CD4-positive, alpha-beta T cell (primary cell): Measurements from ENCODE around the gene SEMA3D. TPM values are rescaled to one million over a fixed set of nuclear protein-coding genes. Genes with fewer than 3 reads are reported as not detected.

ENCODE experiments used
- ATAC-seq: fragments of 200-7000 bp; cut with Tn5 transposase; one replicate; pipeline ENCODE4 v1.10.0; 2022; ENCODE audit warnings: mild to moderate bottlenecking; ENCODE audit not compliant: poor library complexity
- CTCF ChIA-PET: fragments of 350-600 bp; sonication (Branson Sonifier 250); formaldehyde crosslinking; loops from one replicate; lab custom pipeline; 2021; ENCODE audit warnings: antibody characterized with exemption, inconsistent platforms; lab: Charles Lee
- POLR2A ChIA-PET: fragments of 350-600 bp; sonication (Branson Sonifier 250); formaldehyde crosslinking; loops from one replicate; lab custom pipeline; 2021; ENCODE audit warnings: antibody characterized with exemption, inconsistent platforms; lab: Charles Lee
- DNase-seq, 14 experiments: peaks; one replicate each; pipeline ENCODE4 v3.0.0-alpha.2; 2013 to 2020; ENCODE audit warnings: mixed read lengths in 2 of 14
- H3K27ac ChIP-seq, 2 donors: one replicate each; pipeline versions ENCODE4 v1.5.1 to v1.7.0; 2013; ENCODE audit warnings: low read length in 2 of 2, low read depth in 1 of 2, mild to moderate bottlenecking in 1 of 2
- H3K27me3 ChIP-seq, 2 experiments: 1 replicate in 1 of 2; 2 replicates in 1 of 2; pipeline versions ENCODE4 v1.6.1 to v1.7.0; 2013; ENCODE audit warnings: low read length in 2 of 2, control low read depth in 1 of 2, mild to moderate bottlenecking in 1 of 2, moderate library complexity in 1 of 2; ENCODE audit not compliant: insufficient read depth in 2 of 2, control insufficient read depth in 1 of 2
- H3K36me3 ChIP-seq: one replicate; pipeline ENCODE4 v1.6.1; 2013; ENCODE audit warnings: low read length, control low read depth; ENCODE audit not compliant: insufficient read depth
- H3K4me1 ChIP-seq: one replicate; pipeline ENCODE4 v1.6.1; 2013; ENCODE audit warnings: low read length, control low read depth; ENCODE audit not compliant: insufficient read depth
- H3K4me3 ChIP-seq: one replicate; pipeline ENCODE4 v1.5.1; 2013; ENCODE audit warnings: mild to moderate bottlenecking, low read length, moderate library complexity
- H3K9me3 ChIP-seq, 2 experiments: 1 replicate in 1 of 2; 2 replicates in 1 of 2; pipeline versions ENCODE4 v1.6.1 to v1.7.0; 2013; ENCODE audit warnings: low read length in 2 of 2, mild to moderate bottlenecking in 2 of 2, control low read depth in 1 of 2, moderate library complexity in 1 of 2; ENCODE audit not compliant: control insufficient read depth in 1 of 2, insufficient read depth in 1 of 2
- H3K27ac Mint-ChIP-seq: one replicate; pipeline ENCODE4 v1.8.0; 2020; ENCODE audit warnings: mixed read lengths
- H3K27me3 Mint-ChIP-seq: one replicate; pipeline ENCODE4 v1.8.0; 2021; ENCODE audit warnings: mixed read lengths
- H3K36me3 Mint-ChIP-seq: one replicate; pipeline ENCODE4 v1.8.0; 2021; ENCODE audit warnings: low read depth, mixed read lengths
- H3K4me1 Mint-ChIP-seq: one replicate; pipeline ENCODE4 v1.8.0; 2021; ENCODE audit warnings: low read depth, mixed read lengths
- H3K4me3 Mint-ChIP-seq: one replicate; pipeline ENCODE4 v1.8.0; 2020; ENCODE audit warnings: mild to moderate bottlenecking, mixed read lengths
- H3K9me3 Mint-ChIP-seq: one replicate; pipeline ENCODE4 v1.8.0; 2020; ENCODE audit warnings: mixed read lengths
- CTCF ChIP-seq: fragments of 200-600 bp; IDR thresholded peaks from one replicate; pipeline ENCODE4 v1.8.0; 2022; ENCODE audit warnings: antibody characterized with exemption, mild to moderate bottlenecking
- intact Hi-C, 2 experiments: fragments of 100-400 bp; cut with DNase I in 1 of 2; cut with micrococcal nuclease in 1 of 2; formaldehyde crosslinking; loops; one replicate each; pipeline versions ENCODE4 v1.15.1 to v1.9.0; 2023 to 2025; cut with DNase I, micrococcal nuclease
- total RNA-seq, 174 experiments: library from RNA in 2 of 174; stranded (reverse) in 2 of 174; gene quantifications; one replicate each; pipeline ENCODE4 v1.2.3 and lab custom pipeline; 2021 to 2026

The SEMA3D gene
- total RNA-seq, 2 experiments from 2014 or later: not detected

DNA sequence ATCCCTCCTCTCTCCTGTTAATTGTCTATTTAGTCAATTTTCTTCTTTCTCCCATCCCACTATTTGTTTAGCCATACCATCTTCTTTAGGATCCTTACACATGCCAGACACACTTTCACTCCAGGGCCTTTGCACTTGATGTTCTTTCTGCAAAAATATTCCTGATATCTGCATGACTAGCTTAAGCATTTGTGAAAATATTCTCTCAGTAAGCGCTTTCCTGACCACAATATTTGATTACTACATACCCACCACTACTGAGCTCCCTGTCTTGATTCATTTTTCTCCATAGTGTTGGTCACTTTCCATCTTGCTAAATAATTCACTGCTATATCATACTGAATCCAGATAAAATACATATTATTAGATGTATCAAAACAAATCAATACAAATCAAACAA, 75.1 kb downstream of the SEMA3D start:
- H3K27me3 Mint-ChIP-seq: no peaks in the 10 kb centered on the region
- H3K4me3 ChIP-seq: no peak overlapping the region
- H3K4me1 Mint-ChIP-seq: no peaks in the 10 kb centered on the region
- no peaks in the 10 kb centered on the region for H3K27me3 ChIP-seq
- no peaks in the 10 kb centered on the region for H3K36me3 Mint-ChIP-seq
- H3K4me3 Mint-ChIP-seq: no peak overlapping the region
- H3K27ac ChIP-seq: no peak overlapping the region
- no peaks in the 10 kb centered on the region for H3K4me1 ChIP-seq
- intact Hi-C loops: no loop called here
- no peaks in the 10 kb centered on the region for H3K36me3 ChIP-seq
- ATAC-seq (no peak), DNase-seq (no peak)
- peaks cover 0 to 4% of the 10 kb centered on the region in 2 experiments for H3K9me3 ChIP-seq
- CTCF ChIA-PET: no interaction called here
- H3K27ac Mint-ChIP-seq: no peak overlapping the region
- peaks cover 3% of the 10 kb centered on the region for H3K9me3 Mint-ChIP-seq
- no peak for TF ChIP-seq CTCF
- POLR2A ChIA-PET: no interaction called here

DNA sequence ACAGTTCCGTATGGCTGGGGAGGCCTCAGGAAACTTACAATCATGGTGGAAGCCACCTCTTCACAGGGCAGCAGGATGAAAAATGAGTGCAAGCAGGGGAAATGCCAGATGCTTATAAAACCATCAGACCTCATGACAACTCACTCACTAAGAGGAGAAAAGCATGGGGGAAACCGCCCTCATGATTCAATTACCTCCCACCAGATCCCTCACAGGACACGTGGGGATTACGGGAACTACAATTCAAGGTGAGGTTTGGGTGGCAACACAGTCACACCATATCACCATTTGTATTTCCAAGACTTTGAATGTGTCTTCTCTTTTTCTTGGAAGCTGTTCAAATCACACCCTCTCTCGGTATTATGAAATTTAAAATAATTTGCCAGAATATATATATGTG, 80.1 kb downstream of the SEMA3D start:
- Mint-ChIP-seq H3K27ac (no peak overlapping the region), H3K27me3 (no peaks in the 10 kb centered on the region), H3K9me3 (peaks cover 3% of the 10 kb centered on the region), H3K36me3 (no peaks in the 10 kb centered on the region), H3K4me3 (no peak overlapping the region), H3K4me1 (no peaks in the 10 kb centered on the region)
- Histone ChIP-seq H3K27ac (no peak overlapping the region), H3K9me3 (no peaks in the 10 kb centered on the region), H3K27me3 (no peaks in the 10 kb centered on the region), H3K4me1 (no peaks in the 10 kb centered on the region), H3K36me3 (no peaks in the 10 kb centered on the region), H3K4me3 (no peak overlapping the region)
- ATAC-seq (no peak), DNase-seq (no peak)
- no peak for TF ChIP-seq CTCF
- POLR2A ChIA-PET: no interaction called here
- intact Hi-C loops: no loop called here
- CTCF ChIA-PET: no interaction called here

DNA sequence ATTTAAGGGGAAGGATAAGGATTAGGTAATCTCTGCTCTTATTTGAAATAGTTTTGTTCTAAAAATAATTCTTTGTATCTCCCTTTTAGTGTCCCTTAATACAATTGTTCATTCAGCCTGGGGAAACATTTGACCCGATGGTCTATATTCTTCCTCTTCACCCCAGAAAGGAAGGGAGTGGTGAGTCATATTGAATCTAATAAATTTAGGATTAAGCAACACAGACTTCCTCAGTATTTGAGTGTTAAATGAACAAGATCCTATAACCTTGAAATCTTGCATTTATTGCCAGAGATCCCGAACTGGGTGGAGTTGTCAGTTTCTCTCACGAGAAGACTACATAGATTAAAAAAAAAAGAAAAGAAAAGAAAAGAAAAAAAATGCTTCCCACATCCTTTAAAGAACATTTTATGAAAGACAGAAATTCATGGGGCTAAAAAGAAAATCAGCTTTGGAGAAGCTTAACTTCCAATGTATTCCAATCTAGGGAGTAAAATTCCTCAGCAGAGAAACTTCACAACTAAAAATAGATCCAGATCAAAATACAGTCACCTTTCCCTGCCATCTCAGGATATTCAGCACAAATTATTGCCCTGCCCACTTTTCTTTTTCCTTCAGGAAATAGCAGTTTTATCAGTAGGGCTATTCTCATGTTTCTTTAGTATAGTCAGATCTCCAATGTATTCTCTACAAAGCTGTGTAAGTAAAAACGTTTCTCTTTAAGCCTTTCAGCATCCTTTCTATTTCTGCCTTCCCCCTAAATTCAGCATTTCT, 82.2 kb downstream of the SEMA3D start:
- no peak overlapping the region for H3K4me3 Mint-ChIP-seq
- intact Hi-C loops: no loop called here
- Histone ChIP-seq H3K4me3 (no peak overlapping the region), H3K36me3 (no peaks in the 10 kb centered on the region), H3K27me3 (no peaks in the 10 kb centered on the region), H3K4me1 (no peaks in the 10 kb centered on the region), H3K9me3 (no peaks in the 10 kb centered on the region), H3K27ac (no peak overlapping the region)
- ATAC-seq (no peak), DNase-seq (peak in 1 of 14 experiments; percentile 2)
- TF ChIP-seq CTCF: no peak
- no peaks in the 10 kb centered on the region for H3K4me1 Mint-ChIP-seq
- no peaks in the 10 kb centered on the region for H3K27me3 Mint-ChIP-seq
- peaks cover 3% of the 10 kb centered on the region for H3K9me3 Mint-ChIP-seq
- H3K27ac Mint-ChIP-seq: no peak overlapping the region
- POLR2A ChIA-PET: no interaction called here
- CTCF ChIA-PET: no interaction called here
- no peaks in the 10 kb centered on the region for H3K36me3 Mint-ChIP-seq
